Endothelial cell of umbilical vein (primary cell): ENCODE results near the gene OR51Q1. TPM values are rescaled to one million over a fixed set of nuclear protein-coding genes. Genes with fewer than 3 reads are reported as not detected.

ENCODE experiments used
- BruUV-seq: library from RNA; stranded (reverse); fragments of 400-500 nt; replicated peaks from 2 replicates; lab custom pipeline; 2021; lab: Mats Ljungman, UMichigan
- CTCF ChIA-PET: fragments of 300-600, 350-600 bp; sonication (Branson Sonifier 250); formaldehyde crosslinking; loops from one replicate; lab custom pipeline; 2021; ENCODE audit warnings: antibody characterized with exemption, inconsistent platforms; lab: Charles Lee
- POLR2A ChIA-PET: fragments of 300-600, 350-600 bp; sonication (Branson Sonifier 250); formaldehyde crosslinking; loops from one replicate; lab custom pipeline; 2021; ENCODE audit warnings: antibody characterized with exemption, inconsistent platforms; lab: Charles Lee
- DNase-seq: peaks from one replicate; pipeline ENCODE4 v3.0.0-alpha.2; 2011; ENCODE audit warnings: low read depth, low spot score
- FAIRE-seq: peaks from 2 replicates; lab custom pipeline; 2011; peaks lifted over from hg19 to GRCh38; lab: Jason Lieb, UNC
- H2AFZ ChIP-seq: 2 replicates; pipeline ENCODE4 v1.6.0; 2012; ENCODE audit warnings: low read depth, low read length, control low read depth, inconsistent platforms
- H3K27ac ChIP-seq: 2 replicates; pipeline ENCODE4 v1.5.1; 2011; ENCODE audit warnings: low read depth, mild to moderate bottlenecking, control low read depth, low read length, moderate library complexity; ENCODE audit not compliant: insufficient read depth
- H3K27me3 ChIP-seq, 2 experiments: 2 replicates each; pipeline versions ENCODE4 v1.6.0 to v1.6.1; 2011; ENCODE audit warnings: low read length in 2 of 2, mixed read lengths in 1 of 2; ENCODE audit not compliant: control insufficient read depth in 2 of 2, insufficient read depth in 2 of 2
- H3K36me3 ChIP-seq, 2 experiments: 2 replicates in 1 of 2; 3 replicates in 1 of 2; pipeline ENCODE4 v1.5.1; 2011; ENCODE audit warnings: low read length in 2 of 2, mild to moderate bottlenecking in 1 of 2, moderate library complexity in 1 of 2; ENCODE audit not compliant: control insufficient read depth in 2 of 2, insufficient read depth in 2 of 2; ENCODE audit errors: extremely low read depth in 1 of 2
- H3K4me1 ChIP-seq: 3 replicates; pipeline ENCODE4 v1.5.1; 2011; ENCODE audit warnings: mild to moderate bottlenecking, low read length; ENCODE audit not compliant: control insufficient read depth, insufficient read depth; ENCODE audit errors: extremely low read depth
- H3K4me2 ChIP-seq: 2 replicates; pipeline ENCODE4 v1.6.1; 2011; ENCODE audit warnings: low read length, control low read depth, mixed read lengths; ENCODE audit not compliant: insufficient read depth
- H3K4me3 ChIP-seq, 3 experiments: fragments of 200-600 bp in 1 of 3; sonication (generic), shearing (Covaris generic) in 1 of 3; replicated peaks in 1 of 3; 2 replicates each; pipeline ENCODE4 v1.5.1; 2011 to 2016; ENCODE audit warnings: control low read depth in 3 of 3, low read length in 3 of 3, mild to moderate bottlenecking in 2 of 3, inconsistent platforms in 1 of 3, low read depth in 1 of 3, moderate library complexity in 1 of 3; ENCODE audit not compliant: insufficient read depth in 1 of 3
- H3K79me2 ChIP-seq: 2 replicates; pipeline ENCODE4 v1.6.0; 2012; ENCODE audit warnings: low read length, inconsistent platforms; ENCODE audit not compliant: control insufficient read depth, insufficient read depth
- H3K9ac ChIP-seq: replicated peaks from 2 replicates; pipeline ENCODE3; 2011; ENCODE audit warnings: low read length, control low read depth; ENCODE audit not compliant: insufficient read depth; ENCODE audit errors: extremely low read depth
- H3K9me1 ChIP-seq: replicated peaks from 3 replicates; pipeline ENCODE4 v1.6.0; 2011; ENCODE audit warnings: mild to moderate bottlenecking, low read length; ENCODE audit not compliant: control insufficient read depth, insufficient read depth; ENCODE audit errors: extremely low read depth
- H3K9me3 ChIP-seq: replicated peaks from 2 replicates; pipeline ENCODE4 v1.5.1; 2012; ENCODE audit warnings: low read length, inconsistent platforms; ENCODE audit not compliant: control insufficient read depth, insufficient read depth
- H4K20me1 ChIP-seq: replicated peaks from 2 replicates; pipeline ENCODE3; 2011; ENCODE audit warnings: mild to moderate bottlenecking, low read length; ENCODE audit not compliant: control insufficient read depth, insufficient read depth; ENCODE audit errors: extremely low read depth
- EZH2 ChIP-seq: IDR thresholded peaks from 2 replicates; pipeline ENCODE4 v1.6.1; 2012; ENCODE audit warnings: borderline replicate concordance, low read depth, mild to moderate bottlenecking, moderate library complexity, low read length, inconsistent platforms; ENCODE audit not compliant: severe bottlenecking
- FOS ChIP-seq: IDR thresholded peaks from 2 replicates; pipeline ENCODE4 v1.6.1; 2011; ENCODE audit warnings: mild to moderate bottlenecking, low read length, moderate library complexity, borderline replicate concordance; ENCODE audit not compliant: insufficient read depth
- GATA2 ChIP-seq: IDR thresholded peaks from 2 replicates; pipeline ENCODE4 v1.7.0; 2011; ENCODE audit warnings: low read depth, mild to moderate bottlenecking, moderate library complexity, mixed read lengths, low read length; ENCODE audit not compliant: insufficient read length, insufficient read depth
- JUN ChIP-seq: IDR thresholded peaks from 2 replicates; pipeline ENCODE4 v1.6.1; 2011; ENCODE audit warnings: borderline replicate concordance, low read depth; ENCODE audit not compliant: insufficient read length, insufficient read depth
- MYC ChIP-seq: IDR thresholded peaks from one replicate; pipeline ENCODE4 v1.6.1; 2011; ENCODE audit warnings: mild to moderate bottlenecking, low read depth, low read length
- POLR2A ChIP-seq: IDR thresholded peaks from 2 replicates; pipeline ENCODE4 v1.6.1; 2012; ENCODE audit warnings: low read depth, mild to moderate bottlenecking, control low read depth, low read length
- POLR2AphosphoS5 ChIP-seq: IDR thresholded peaks from 2 replicates; pipeline ENCODE4 v1.6.1; 2012; ENCODE audit warnings: low read depth, mild to moderate bottlenecking, control low read depth, low read length, moderate library complexity; ENCODE audit not compliant: insufficient read depth
- dilution Hi-C: fragments of 300-500 bp; cut with MboI; formaldehyde crosslinking; loops from one replicate; pipeline ENCODE4 v1.15.0; 2019; ENCODE audit warnings: low sequenced_read_pairs; ENCODE audit not compliant: extremely low pct_ligation_motif_present
- intact Hi-C: fragments of 100-400 bp; cut with micrococcal nuclease; formaldehyde crosslinking; loops from one replicate; pipeline ENCODE4 v1.10.0; 2022
- polyA plus RNA-seq, 4 experiments: library from polyadenylated mRNA; depleted of rRNA in 3 of 4; stranded (reverse) in 3 of 4; unstranded in 1 of 4; fragments of >200 nt; gene quantifications; 2 replicates each; pipeline versions ENCODE4 v1.2.1 to v1.2.3, GENCODE V29; 2011 to 2012; ENCODE audit warnings: missing spikeins in 1 of 4
- total RNA-seq: library from RNA; stranded (reverse); gene quantifications from 2 replicates; pipeline ENCODE4 v1.2.3, GENCODE V29; 2021
- TF ChIP-seq, protein P1 (sequence below), 2 donors: IDR thresholded peaks; 1 replicate in 1 of 2; 2 replicates in 1 of 2; pipeline ENCODE4 v1.5.1; 2011; ENCODE audit warnings: low read length in 2 of 2, mild to moderate bottlenecking in 2 of 2, moderate library complexity in 2 of 2, control low read depth in 1 of 2, inconsistent platforms in 1 of 2, low read depth in 1 of 2; ENCODE audit not compliant: insufficient read depth in 1 of 2; ENCODE audit errors: extremely low read depth in 1 of 2
- TF ChIP-seq, protein P2 (sequence below): IDR thresholded peaks from 2 replicates; pipeline ENCODE4 v1.6.1; 2011; ENCODE audit not compliant: insufficient read depth, insufficient read length

OR51Q1 gene
- total and polyA plus RNA-seq, 2 donors (not counting 3 experiments of a cell fraction or from before 2014, with no cell fraction given), result not detected

DNA sequence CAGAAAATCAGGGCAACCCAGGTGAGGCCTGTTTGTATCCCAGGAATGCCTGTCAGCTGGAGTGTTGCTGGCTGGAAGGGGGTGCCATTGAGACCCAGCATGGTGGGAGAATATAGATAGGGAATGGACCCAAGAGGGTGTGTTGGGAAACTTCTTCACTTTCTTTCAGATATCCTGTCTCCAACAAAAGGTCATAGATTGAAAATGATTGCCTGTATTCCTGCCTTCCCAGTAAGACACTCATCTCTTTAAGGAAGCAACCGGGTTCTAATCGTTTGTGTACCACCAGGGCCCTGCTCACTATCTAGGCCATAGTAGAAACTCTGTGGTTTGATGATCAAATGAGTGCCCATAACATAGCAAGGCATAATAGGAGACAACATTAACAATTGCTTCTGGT is 19.5 kb downstream of the OR51Q1 start, which contains the start of gene OR51I1:
TSS of gene OR51I1 (minus strand) at position 101 of the 400 bp plus-strand sequence. CDS start at position 101, 0 bp downstream.
- BruUV-seq, result no TSS peak
- no peak within 1 kb of the TSS for H3K4me2 ChIP-seq

More for the DNA sequence above, 19.5 kb downstream of the OR51Q1 start, which contains the start of gene OR51I1:
- Histone ChIP-seq H3K9me1 (no peaks in the 10 kb centered on the region), H3K36me3 (no peaks in the 10 kb centered on the region), H3K27ac (no peak within 1 kb of the TSS), H3K9ac (no peak within 1 kb of the TSS), H3K27me3 (no peaks in the 10 kb centered on the region), H3K9me3 (no peaks in the 10 kb centered on the region), H4K20me1 (no peaks in the 10 kb centered on the region), H2AFZ (no peak within 1 kb of the TSS), H3K4me1 (no peaks in the 10 kb centered on the region), H3K4me3 (no peak within 1 kb of the TSS), H3K79me2 (no peaks in the 10 kb centered on the region)
- ChIA-PET CTCF (no interaction called here), POLR2A (no interaction called here)
- DNase-seq (no peak), FAIRE-seq (no peak)
- intact Hi-C loops, result no loop called here
- dilution Hi-C loops, result no loop called here
- TF ChIP-seq POLR2AphosphoS5 (no peak), FOS (no peak), POLR2A (no peak), JUN (no peak), MYC (no peak), GATA2 (no peak), EZH2 (no peak)
- TF ChIP-seq, protein P1, sequence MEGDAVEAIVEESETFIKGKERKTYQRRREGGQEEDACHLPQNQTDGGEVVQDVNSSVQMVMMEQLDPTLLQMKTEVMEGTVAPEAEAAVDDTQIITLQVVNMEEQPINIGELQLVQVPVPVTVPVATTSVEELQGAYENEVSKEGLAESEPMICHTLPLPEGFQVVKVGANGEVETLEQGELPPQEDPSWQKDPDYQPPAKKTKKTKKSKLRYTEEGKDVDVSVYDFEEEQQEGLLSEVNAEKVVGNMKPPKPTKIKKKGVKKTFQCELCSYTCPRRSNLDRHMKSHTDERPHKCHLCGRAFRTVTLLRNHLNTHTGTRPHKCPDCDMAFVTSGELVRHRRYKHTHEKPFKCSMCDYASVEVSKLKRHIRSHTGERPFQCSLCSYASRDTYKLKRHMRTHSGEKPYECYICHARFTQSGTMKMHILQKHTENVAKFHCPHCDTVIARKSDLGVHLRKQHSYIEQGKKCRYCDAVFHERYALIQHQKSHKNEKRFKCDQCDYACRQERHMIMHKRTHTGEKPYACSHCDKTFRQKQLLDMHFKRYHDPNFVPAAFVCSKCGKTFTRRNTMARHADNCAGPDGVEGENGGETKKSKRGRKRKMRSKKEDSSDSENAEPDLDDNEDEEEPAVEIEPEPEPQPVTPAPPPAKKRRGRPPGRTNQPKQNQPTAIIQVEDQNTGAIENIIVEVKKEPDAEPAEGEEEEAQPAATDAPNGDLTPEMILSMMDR (IDR thresholded peaks at IDR 0.05; ENCODE audit: extremely low read depth in 1 of 2, insufficient read depth in 1 of 2, low read depth in 1 of 2, low read length in 2 of 2), result no peak
- TF ChIP-seq, protein P2, sequence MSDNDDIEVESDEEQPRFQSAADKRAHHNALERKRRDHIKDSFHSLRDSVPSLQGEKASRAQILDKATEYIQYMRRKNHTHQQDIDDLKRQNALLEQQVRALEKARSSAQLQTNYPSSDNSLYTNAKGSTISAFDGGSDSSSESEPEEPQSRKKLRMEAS, result no peak
